GM23338 (cell line): Measurements from ENCODE around the gene GRM4. TPM values are rescaled to one million over a fixed set of nuclear protein-coding genes. Genes with fewer than 3 reads are reported as not detected.

Experiments used
- ATAC-seq: fragments of 200-7000 bp; cut with Tn5 transposase; 3 replicates; pipeline ENCODE4 v1.9.1; 2020
- DNase-seq: peaks from one replicate; pipeline ENCODE4 v3.0.0-alpha.2; 2015; ENCODE audit warnings: low spot score
- H2AFZ ChIP-seq: fragments of 200-600 bp; sonication (generic); 2 replicates; pipeline ENCODE4 v1.8.0; 2016; ENCODE audit warnings: antibody characterized with exemption, mild to moderate bottlenecking, moderate library complexity
- H3F3A ChIP-seq: fragments of 200-600 bp; sonication (generic); replicated peaks from 2 replicates; pipeline ENCODE4 v1.8.0; 2017; ENCODE audit warnings: antibody characterized with exemption, mixed run types, low read depth
- H3K27ac ChIP-seq: fragments of 200-600 bp; sonication (generic); 2 replicates; pipeline ENCODE4 v1.6.1; 2016; ENCODE audit warnings: low read depth
- H3K27me3 ChIP-seq: fragments of 200-600 bp; sonication (generic); 2 replicates; pipeline ENCODE4 v1.8.0; 2016; ENCODE audit warnings: mild to moderate bottlenecking, mixed run types, moderate library complexity; ENCODE audit not compliant: insufficient read depth
- H3K36me3 ChIP-seq: fragments of 200-600 bp; sonication (generic); 2 replicates; pipeline ENCODE4 v1.8.0; 2016; ENCODE audit warnings: mild to moderate bottlenecking; ENCODE audit not compliant: insufficient read depth
- H3K4me1 ChIP-seq: fragments of 200-600 bp; sonication (generic); 2 replicates; pipeline ENCODE4 v1.8.0; 2016; ENCODE audit warnings: mild to moderate bottlenecking, moderate library complexity; ENCODE audit not compliant: insufficient read depth
- H3K4me2 ChIP-seq: fragments of 200-600 bp; sonication (generic); 2 replicates; pipeline ENCODE4 v1.7.1; 2017; ENCODE audit warnings: mixed run types
- H3K4me3 ChIP-seq: fragments of 200-600 bp; sonication (generic); 2 replicates; pipeline ENCODE4 v1.6.1; 2016; ENCODE audit warnings: mixed run types
- H3K79me2 ChIP-seq: fragments of 200-600 bp; sonication (generic); replicated peaks from 2 replicates; pipeline ENCODE4 v1.8.0; 2017; ENCODE audit warnings: mild to moderate bottlenecking; ENCODE audit not compliant: insufficient read depth
- H3K9me2 ChIP-seq: fragments of 200-600 bp; sonication (generic); 2 replicates; pipeline ENCODE4 v1.8.0; 2017; ENCODE audit not compliant: insufficient read depth
- H4K20me1 ChIP-seq: fragments of 200-600 bp; sonication (generic); replicated peaks from 2 replicates; pipeline ENCODE4 v1.8.0; 2017; ENCODE audit warnings: mild to moderate bottlenecking; ENCODE audit not compliant: insufficient read depth
- H3K27ac Mint-ChIP-seq: 2 replicates; pipeline ENCODE4 v1.8.0; 2020; ENCODE audit warnings: inconsistent platforms, mild to moderate bottlenecking, moderate library complexity, mixed read lengths
- H3K27me3 Mint-ChIP-seq: 3 replicates; pipeline ENCODE4 v1.8.0; 2022; ENCODE audit warnings: low read depth, mild to moderate bottlenecking, moderate library complexity, mixed read lengths, inconsistent platforms; ENCODE audit not compliant: insufficient read depth, poor library complexity
- H3K36me3 Mint-ChIP-seq: 3 replicates; pipeline ENCODE4 v1.8.0; 2021; ENCODE audit warnings: low read depth, mild to moderate bottlenecking, inconsistent platforms, moderate library complexity, mixed read lengths
- H3K4me1 Mint-ChIP-seq: 3 replicates; pipeline ENCODE4 v1.8.0; 2020; ENCODE audit warnings: mild to moderate bottlenecking, inconsistent platforms, mixed read lengths
- H3K4me3 Mint-ChIP-seq: 3 replicates; pipeline ENCODE4 v1.8.0; 2021; ENCODE audit warnings: moderate library complexity, mild to moderate bottlenecking, inconsistent platforms, mixed read lengths
- H3K9me3 Mint-ChIP-seq: 3 replicates; pipeline ENCODE4 v1.8.0; 2020; ENCODE audit warnings: moderate library complexity, mild to moderate bottlenecking, inconsistent platforms, mixed read lengths
- CREB1 ChIP-seq: fragments of 250-450 bp; sonication (Bioruptor Pico); IDR thresholded peaks from 2 replicates; pipeline ENCODE4 v1.5.0; 2020; ENCODE audit warnings: low read depth, mild to moderate bottlenecking, moderate library complexity
- EZH2phosphoT487 ChIP-seq: fragments of 200-600 bp; sonication (generic); IDR thresholded peaks from one replicate; pipeline ENCODE4 v1.8.1; 2018; ENCODE audit warnings: antibody characterized with exemption; ENCODE audit not compliant: unreplicated experiment
- JUNB ChIP-seq: IDR thresholded peaks from one replicate; pipeline ENCODE4 v1.6.1; 2016; ENCODE audit warnings: antibody characterized with exemption; ENCODE audit not compliant: unreplicated experiment
- NANOG ChIP-seq: IDR thresholded peaks from 2 replicates; pipeline ENCODE4 v1.6.1; 2016; ENCODE audit warnings: antibody characterized with exemption, borderline replicate concordance
- POLR2AphosphoS5 ChIP-seq: IDR thresholded peaks from 2 replicates; pipeline ENCODE4 v1.6.1; 2016; ENCODE audit warnings: antibody characterized with exemption, low read depth
- STAT1 ChIP-seq: IDR thresholded peaks from one replicate; pipeline ENCODE4 v1.6.1; 2016; ENCODE audit warnings: antibody characterized with exemption; ENCODE audit not compliant: unreplicated experiment
- ZNF114 ChIP-seq: fragments of 250-450 bp; sonication (Bioruptor Pico); IDR thresholded peaks from 2 replicates; pipeline ENCODE4 v1.5.0; 2020; ENCODE audit warnings: mild to moderate bottlenecking, moderate library complexity
- polyA plus RNA-seq: library from polyadenylated mRNA; unstranded; fragments of >200 nt; fragmentation: Nextera tagmentation; extraction: Ambion mirVana; gene quantifications from 2 replicates; pipeline ENCODE4 v1.2.1, GENCODE V29; 2016
- total RNA-seq: library from RNA; depleted of rRNA; stranded (reverse); fragments of >200 nt; shearing (Covaris generic); gene quantifications from 2 replicates; pipeline ENCODE4 v1.2.3, GENCODE V29; 2014
- TF ChIP-seq, protein P1 (sequence below): fragments of 250-450 bp; sonication (Bioruptor Pico); IDR thresholded peaks from 2 replicates; pipeline ENCODE4 v1.5.0; 2020; ENCODE audit warnings: mild to moderate bottlenecking, moderate library complexity
- TF ChIP-seq, protein P2 (sequence below), 2 experiments: fragments of 200-600 bp in 1 of 2; sonication (generic) in 1 of 2; conservative IDR thresholded peaks; 2 replicates each; pipeline versions ENCODE4 v1.5.1 to v1.6.1; 2016 to 2017; ENCODE audit warnings: antibody characterized with exemption in 2 of 2, low read depth in 2 of 2, mild to moderate bottlenecking in 2 of 2, moderate library complexity in 1 of 2
- TF ChIP-seq, protein P3 (sequence below): IDR thresholded peaks from one replicate; pipeline ENCODE4 v1.6.1; 2018; ENCODE audit warnings: antibody characterized with exemption; ENCODE audit not compliant: unreplicated experiment

Gene GRM4
- total and polyA plus RNA-seq, 2 experiments from 2014 or later = 7.0 to 30.6 TPM

DNA sequence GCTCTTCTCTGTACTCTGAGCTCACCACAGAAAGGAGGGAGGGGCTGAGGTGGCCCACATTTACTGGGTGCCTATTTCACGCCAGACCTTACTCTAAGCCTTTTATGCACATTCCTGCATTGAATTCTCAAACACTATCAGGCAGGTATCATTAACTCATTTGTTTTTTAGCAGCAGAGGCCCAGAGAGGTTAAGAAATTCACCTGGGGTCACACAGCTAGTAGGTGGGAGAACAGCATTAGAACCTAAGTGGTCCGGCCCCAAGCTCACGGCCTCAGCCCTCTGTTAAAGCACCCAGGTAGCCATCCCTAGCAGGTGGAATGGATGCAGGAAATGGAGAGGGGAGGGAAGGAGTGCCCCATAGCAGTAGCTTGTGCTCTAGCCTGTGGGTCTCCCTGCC is 84.5 kb downstream of the GRM4 start:
- Mint-ChIP-seq H3K27ac (no peak overlapping the region), H3K4me3 (no peak overlapping the region), H3K36me3 (peaks cover 3% of the 10 kb centered on the region; the same call in 2 of the 3 replicates), H3K27me3 (peaks cover 15% of the 10 kb centered on the region), H3K9me3 (no peaks in the 10 kb centered on the region), H3K4me1 (peaks cover 6% of the 10 kb centered on the region)
- Histone ChIP-seq H3K9me2 (no peaks in the 10 kb centered on the region), H3K4me3 (no peak overlapping the region), H3F3A (no peaks in the 10 kb centered on the region), H3K4me1 (peaks cover 8% of the 10 kb centered on the region; the same call in 1 of the 2 replicates), H4K20me1 (no peaks in the 10 kb centered on the region), H3K4me2 (no peak overlapping the region), H2AFZ (no peak overlapping the region), H3K27me3 (no peaks in the 10 kb centered on the region), H3K79me2 (no peaks in the 10 kb centered on the region), H3K36me3 (no peaks in the 10 kb centered on the region), H3K27ac (no peak overlapping the region)
- ATAC-seq (no peak), DNase-seq (no peak)
- TF ChIP-seq STAT1 (no peak), JUNB (no peak), EZH2phosphoT487 (no peak), POLR2AphosphoS5 (no peak), CREB1 (no peak), NANOG (no peak), ZNF114 (no peak)
- TF ChIP-seq, protein P1, sequence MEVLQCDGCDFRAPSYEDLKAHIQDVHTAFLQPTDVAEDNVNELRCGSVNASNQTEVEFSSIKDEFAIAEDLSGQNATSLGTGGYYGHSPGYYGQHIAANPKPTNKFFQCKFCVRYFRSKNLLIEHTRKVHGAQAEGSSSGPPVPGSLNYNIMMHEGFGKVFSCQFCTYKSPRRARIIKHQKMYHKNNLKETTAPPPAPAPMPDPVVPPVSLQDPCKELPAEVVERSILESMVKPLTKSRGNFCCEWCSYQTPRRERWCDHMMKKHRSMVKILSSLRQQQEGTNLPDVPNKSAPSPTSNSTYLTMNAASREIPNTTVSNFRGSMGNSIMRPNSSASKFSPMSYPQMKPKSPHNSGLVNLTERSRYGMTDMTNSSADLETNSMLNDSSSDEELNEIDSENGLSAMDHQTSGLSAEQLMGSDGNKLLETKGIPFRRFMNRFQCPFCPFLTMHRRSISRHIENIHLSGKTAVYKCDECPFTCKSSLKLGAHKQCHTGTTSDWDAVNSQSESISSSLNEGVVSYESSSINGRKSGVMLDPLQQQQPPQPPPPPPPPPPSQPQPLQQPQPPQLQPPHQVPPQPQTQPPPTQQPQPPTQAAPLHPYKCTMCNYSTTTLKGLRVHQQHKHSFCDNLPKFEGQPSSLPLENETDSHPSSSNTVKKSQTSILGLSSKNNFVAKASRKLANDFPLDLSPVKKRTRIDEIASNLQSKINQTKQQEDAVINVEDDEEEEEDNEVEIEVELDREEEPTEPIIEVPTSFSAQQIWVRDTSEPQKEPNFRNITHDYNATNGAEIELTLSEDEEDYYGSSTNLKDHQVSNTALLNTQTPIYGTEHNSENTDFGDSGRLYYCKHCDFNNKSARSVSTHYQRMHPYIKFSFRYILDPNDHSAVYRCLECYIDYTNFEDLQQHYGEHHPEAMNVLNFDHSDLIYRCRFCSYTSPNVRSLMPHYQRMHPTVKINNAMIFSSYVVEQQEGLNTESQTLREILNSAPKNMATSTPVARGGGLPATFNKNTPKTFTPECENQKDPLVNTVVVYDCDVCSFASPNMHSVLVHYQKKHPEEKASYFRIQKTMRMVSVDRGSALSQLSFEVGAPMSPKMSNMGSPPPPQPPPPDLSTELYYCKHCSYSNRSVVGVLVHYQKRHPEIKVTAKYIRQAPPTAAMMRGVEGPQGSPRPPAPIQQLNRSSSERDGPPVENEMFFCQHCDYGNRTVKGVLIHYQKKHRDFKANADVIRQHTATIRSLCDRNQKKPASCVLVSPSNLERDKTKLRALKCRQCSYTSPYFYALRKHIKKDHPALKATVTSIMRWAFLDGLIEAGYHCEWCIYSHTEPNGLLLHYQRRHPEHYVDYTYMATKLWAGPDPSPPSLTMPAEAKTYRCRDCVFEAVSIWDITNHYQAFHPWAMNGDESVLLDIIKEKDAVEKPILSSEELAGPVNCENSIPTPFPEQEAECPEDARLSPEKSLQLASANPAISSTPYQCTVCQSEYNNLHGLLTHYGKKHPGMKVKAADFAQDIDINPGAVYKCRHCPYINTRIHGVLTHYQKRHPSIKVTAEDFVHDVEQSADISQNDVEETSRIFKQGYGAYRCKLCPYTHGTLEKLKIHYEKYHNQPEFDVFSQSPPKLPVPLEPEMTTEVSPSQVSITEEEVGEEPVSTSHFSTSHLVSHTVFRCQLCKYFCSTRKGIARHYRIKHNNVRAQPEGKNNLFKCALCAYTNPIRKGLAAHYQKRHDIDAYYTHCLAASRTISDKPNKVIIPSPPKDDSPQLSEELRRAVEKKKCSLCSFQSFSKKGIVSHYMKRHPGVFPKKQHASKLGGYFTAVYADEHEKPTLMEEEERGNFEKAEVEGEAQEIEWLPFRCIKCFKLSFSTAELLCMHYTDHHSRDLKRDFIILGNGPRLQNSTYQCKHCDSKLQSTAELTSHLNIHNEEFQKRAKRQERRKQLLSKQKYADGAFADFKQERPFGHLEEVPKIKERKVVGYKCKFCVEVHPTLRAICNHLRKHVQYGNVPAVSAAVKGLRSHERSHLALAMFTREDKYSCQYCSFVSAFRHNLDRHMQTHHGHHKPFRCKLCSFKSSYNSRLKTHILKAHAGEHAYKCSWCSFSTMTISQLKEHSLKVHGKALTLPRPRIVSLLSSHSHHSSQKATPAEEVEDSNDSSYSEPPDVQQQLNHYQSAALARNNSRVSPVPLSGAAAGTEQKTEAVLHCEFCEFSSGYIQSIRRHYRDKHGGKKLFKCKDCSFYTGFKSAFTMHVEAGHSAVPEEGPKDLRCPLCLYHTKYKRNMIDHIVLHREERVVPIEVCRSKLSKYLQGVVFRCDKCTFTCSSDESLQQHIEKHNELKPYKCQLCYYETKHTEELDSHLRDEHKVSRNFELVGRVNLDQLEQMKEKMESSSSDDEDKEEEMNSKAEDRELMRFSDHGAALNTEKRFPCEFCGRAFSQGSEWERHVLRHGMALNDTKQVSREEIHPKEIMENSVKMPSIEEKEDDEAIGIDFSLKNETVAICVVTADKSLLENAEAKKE = no peak
- TF ChIP-seq, protein P2, sequence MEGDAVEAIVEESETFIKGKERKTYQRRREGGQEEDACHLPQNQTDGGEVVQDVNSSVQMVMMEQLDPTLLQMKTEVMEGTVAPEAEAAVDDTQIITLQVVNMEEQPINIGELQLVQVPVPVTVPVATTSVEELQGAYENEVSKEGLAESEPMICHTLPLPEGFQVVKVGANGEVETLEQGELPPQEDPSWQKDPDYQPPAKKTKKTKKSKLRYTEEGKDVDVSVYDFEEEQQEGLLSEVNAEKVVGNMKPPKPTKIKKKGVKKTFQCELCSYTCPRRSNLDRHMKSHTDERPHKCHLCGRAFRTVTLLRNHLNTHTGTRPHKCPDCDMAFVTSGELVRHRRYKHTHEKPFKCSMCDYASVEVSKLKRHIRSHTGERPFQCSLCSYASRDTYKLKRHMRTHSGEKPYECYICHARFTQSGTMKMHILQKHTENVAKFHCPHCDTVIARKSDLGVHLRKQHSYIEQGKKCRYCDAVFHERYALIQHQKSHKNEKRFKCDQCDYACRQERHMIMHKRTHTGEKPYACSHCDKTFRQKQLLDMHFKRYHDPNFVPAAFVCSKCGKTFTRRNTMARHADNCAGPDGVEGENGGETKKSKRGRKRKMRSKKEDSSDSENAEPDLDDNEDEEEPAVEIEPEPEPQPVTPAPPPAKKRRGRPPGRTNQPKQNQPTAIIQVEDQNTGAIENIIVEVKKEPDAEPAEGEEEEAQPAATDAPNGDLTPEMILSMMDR (conservative IDR thresholded peaks at IDR 0.05; ENCODE audit: low read depth in 2 of 2) = no peak
- TF ChIP-seq, protein P3, sequence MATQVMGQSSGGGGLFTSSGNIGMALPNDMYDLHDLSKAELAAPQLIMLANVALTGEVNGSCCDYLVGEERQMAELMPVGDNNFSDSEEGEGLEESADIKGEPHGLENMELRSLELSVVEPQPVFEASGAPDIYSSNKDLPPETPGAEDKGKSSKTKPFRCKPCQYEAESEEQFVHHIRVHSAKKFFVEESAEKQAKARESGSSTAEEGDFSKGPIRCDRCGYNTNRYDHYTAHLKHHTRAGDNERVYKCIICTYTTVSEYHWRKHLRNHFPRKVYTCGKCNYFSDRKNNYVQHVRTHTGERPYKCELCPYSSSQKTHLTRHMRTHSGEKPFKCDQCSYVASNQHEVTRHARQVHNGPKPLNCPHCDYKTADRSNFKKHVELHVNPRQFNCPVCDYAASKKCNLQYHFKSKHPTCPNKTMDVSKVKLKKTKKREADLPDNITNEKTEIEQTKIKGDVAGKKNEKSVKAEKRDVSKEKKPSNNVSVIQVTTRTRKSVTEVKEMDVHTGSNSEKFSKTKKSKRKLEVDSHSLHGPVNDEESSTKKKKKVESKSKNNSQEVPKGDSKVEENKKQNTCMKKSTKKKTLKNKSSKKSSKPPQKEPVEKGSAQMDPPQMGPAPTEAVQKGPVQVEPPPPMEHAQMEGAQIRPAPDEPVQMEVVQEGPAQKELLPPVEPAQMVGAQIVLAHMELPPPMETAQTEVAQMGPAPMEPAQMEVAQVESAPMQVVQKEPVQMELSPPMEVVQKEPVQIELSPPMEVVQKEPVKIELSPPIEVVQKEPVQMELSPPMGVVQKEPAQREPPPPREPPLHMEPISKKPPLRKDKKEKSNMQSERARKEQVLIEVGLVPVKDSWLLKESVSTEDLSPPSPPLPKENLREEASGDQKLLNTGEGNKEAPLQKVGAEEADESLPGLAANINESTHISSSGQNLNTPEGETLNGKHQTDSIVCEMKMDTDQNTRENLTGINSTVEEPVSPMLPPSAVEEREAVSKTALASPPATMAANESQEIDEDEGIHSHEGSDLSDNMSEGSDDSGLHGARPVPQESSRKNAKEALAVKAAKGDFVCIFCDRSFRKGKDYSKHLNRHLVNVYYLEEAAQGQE = no peak
